GM19397 (cell line): Measurements from ENCODE around the gene PCDHGB1.
"Not testable (repeated sequence)": the region's sequence is repeated elsewhere in the genome, so short reads cannot be mapped to it uniquely, and the experiment has no call there.

Source experiments
- ATAC-seq: cut with Tn5 transposase; IDR thresholded peaks from one replicate; pipeline ENCODE4 v1.9.1; 2021; ENCODE audit warnings: mild to moderate bottlenecking, moderate library complexity; ENCODE audit not compliant: unreplicated experiment

PCDHGB1 gene

GRCh38 chr5:141382469-141383294 is 32.8 kb downstream of the PCDHGB1 start, which contains the start of gene PCDHGA7:
TSS of gene PCDHGA7 (plus strand) at chr5:141382742. CDS start at chr5:141382900, 158 bp downstream.
- no peak for ATAC-seq

GRCh38 chr5:141383345-141383744 is 33.4 kb downstream of the PCDHGB1 start:
- no peak for ATAC-seq

- ATAC-seq, result no peak
Measured at GRCh38 chr5:141384471-141385267, 34.8 kb downstream of the PCDHGB1 start.

DNA sequence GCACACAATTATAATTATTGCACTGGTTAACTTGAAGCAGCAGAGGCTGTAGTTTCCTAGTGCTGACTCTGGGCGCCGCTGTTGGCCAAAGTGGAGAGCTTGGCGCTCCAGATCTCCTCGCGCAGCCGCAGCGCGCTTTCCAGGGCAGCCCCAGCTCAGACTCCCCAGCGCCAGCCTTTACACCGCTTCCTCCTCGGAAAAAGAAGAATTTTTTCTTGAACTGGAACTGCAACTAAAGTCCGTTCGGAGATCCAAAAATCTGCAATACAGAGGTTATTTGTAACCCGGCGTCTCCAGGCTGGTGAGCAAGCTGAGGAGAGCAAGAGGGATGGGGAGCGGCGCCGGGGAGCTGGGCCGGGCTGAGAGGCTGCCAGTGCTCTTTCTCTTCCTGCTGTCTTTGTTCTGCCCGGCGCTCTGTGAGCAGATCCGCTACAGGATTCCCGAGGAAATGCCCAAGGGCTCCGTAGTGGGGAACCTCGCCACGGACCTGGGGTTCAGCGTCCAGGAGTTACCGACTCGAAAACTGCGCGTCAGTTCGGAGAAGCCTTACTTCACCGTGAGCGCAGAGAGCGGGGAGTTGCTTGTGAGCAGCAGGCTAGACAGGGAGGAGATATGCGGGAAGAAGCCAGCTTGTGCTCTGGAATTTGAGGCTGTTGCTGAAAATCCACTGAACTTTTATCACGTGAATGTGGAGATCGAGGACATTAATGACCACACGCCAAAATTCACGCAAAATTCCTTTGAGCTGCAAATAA is 37.8 kb downstream of the PCDHGB1 start, which contains the start of gene PCDHGB4:
Gene PCDHGB4, plus strand, starts transcription at position 142 of the 755 bp plus-strand sequence. Its CDS starts 187 bp downstream, at position 329.
- peak; percentile 94 for ATAC-seq

DNA sequence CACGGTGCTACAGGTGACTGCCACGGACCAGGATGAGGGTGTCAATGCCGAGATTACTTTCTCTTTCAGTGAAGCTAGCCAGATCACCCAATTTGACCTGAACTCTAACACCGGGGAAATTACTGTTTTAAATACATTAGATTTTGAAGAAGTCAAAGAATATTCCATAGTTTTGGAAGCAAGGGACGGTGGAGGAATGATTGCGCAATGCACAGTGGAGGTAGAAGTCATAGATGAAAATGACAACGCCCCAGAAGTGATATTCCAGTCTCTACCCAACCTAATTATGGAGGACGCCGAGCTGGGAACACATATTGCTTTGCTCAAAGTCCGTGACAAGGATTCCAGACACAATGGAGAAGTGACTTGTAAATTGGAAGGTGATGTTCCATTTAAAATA is 38.8 kb downstream of the PCDHGB1 start:
- ATAC-seq, result no peak

- ATAC-seq, result no peak
Measured at GRCh38 chr5:141389153-141390042, 39.5 kb downstream of the PCDHGB1 start.

- no peak for ATAC-seq
Measured at GRCh38 chr5:141392429-141393198, 42.7 kb downstream of the PCDHGB1 start, which contains the start of gene PCDHGA8. TSS of gene PCDHGA8 (plus strand) at chr5:141392633. CDS start at chr5:141392814, 181 bp downstream.

DNA sequence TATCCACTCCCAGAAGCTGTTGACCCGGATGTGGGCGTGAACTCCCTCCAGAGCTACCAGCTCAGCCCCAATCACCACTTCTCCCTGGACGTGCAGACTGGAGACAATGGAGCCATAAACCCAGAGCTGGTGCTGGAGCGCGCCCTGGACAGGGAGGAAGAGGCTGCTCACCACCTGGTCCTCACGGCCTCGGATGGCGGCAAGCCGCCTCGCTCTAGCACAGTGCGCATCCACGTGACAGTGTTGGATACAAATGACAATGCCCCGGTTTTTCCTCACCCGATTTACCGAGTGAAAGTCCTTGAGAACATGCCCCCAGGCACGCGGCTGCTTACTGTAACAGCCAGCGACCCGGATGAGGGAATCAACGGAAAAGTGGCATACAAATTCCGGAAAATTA is 43.4 kb downstream of the PCDHGB1 start:
- no peak for ATAC-seq

- not testable (repeated sequence) for ATAC-seq
Measured at GRCh38 chr5:141394401-141395187, 44.7 kb downstream of the PCDHGB1 start.

DNA sequence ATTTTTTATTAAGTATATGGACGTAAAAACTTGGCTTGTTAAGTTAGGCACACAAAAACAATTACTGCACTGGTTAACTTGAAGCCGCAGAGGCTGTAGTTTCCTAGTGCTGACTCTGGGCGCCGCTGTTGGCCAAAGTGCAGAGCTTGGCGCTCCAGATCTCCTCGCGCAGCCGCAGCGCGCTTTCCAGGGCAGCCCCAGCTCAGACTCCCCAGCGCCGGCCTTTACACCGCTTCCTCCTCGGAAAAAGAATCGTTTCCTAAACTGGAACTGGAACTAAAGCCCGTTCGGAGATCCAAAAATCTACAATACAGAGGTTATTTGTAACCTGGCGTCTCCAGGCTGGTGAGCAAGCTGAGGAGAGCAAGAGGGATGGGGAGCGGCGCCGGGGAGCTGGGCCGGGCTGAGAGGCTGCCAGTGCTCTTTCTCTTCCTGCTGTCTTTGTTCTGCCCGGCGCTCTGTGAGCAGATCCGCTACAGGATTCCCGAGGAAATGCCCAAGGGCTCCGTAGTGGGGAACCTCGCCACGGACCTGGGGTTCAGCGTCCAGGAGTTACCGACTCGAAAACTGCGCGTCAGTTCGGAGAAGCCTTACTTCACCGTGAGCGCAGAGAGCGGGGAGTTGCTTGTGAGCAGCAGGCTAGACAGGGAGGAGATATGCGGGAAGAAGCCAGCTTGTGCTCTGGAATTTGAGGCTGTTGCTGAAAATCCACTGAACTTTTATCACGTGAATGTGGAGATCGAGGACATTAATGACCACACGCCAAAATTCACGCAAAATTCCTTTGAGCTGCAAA is 48.1 kb downstream of the PCDHGB1 start, which contains the start of gene PCDHGB5:
Gene PCDHGB5, plus strand, starts transcription at position 192 of the 796 bp plus-strand sequence. Its CDS starts 181 bp downstream, at position 373.
- peak; percentile 96 for ATAC-seq

DNA sequence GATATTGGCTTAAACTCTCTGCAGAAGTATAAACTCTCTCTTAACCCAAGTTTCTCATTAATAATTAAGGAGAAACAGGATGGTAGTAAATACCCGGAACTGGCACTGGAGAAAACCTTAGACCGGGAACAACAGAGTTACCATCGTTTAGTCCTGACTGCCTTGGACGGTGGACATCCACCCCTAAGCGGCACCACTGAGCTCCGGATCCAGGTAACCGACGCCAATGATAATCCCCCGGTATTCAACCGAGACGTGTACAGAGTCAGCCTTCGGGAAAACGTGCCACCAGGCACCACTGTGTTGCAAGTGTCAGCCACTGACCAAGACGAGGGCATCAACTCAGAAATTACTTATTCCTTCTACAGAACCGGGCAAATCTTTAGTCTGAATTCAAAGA is 48.7 kb downstream of the PCDHGB1 start:
- no peak for ATAC-seq

DNA sequence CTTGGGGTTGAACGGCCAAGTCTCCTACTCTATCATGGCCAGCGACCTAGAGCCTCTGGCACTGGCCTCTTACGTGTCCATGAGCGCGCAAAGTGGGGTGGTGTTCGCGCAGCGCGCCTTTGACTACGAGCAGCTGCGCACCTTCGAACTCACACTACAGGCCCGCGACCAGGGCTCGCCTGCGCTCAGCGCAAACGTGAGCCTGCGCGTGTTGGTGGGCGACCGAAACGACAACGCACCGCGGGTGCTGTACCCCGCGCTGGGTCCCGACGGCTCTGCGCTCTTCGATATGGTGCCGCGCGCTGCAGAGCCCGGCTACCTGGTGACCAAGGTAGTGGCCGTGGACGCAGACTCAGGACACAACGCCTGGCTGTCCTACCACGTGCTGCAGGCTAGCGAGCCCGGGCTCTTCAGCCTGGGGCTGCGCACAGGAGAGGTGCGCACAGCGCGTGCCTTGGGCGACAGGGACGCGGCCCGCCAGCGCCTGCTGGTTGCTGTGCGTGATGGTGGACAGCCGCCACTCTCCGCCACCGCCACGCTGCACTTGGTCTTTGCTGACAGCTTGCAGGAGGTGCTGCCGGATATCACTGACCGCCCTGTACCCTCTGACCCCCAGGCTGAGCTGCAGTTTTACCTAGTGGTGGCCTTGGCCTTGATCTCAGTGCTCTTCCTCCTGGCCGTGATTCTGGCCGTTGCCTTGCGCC is 49.8 kb downstream of the PCDHGB1 start:
- ATAC-seq, result no peak
